Neural cell (in vitro differentiated cells): ENCODE results near the gene JAZF1. TPM values are rescaled to one million over a fixed set of nuclear protein-coding genes. Genes with fewer than 3 reads are reported as not detected.

Experiments
- H2AFZ ChIP-seq: fragments of 200-600, 300-800 bp; sonication (generic), shearing (Covaris generic); 2 replicates; pipeline ENCODE4 v1.6.0; 2014; ENCODE audit warnings: low read depth, mild to moderate bottlenecking, antibody characterized with exemption, low read length, moderate library complexity
- H3F3A ChIP-seq: fragments of 200-600 bp; shearing (Covaris generic); 2 replicates; pipeline ENCODE4 v1.6.1; 2016; ENCODE audit warnings: mild to moderate bottlenecking, moderate library complexity, mixed read lengths, antibody characterized with exemption, low read length; ENCODE audit not compliant: insufficient read depth, poor library complexity, severe bottlenecking
- H3K27ac ChIP-seq: fragments of 200-600, 300-800 bp; sonication (generic), shearing (Covaris generic); 2 replicates; pipeline ENCODE4 v1.5.1; 2014; ENCODE audit warnings: mild to moderate bottlenecking, low read length, moderate library complexity
- H3K27me3 ChIP-seq: fragments of 300-800, 200-600 bp; sonication (generic), shearing (Covaris generic); 2 replicates; pipeline ENCODE4 v1.6.0; 2014; ENCODE audit warnings: mild to moderate bottlenecking, low read depth, low read length, moderate library complexity; ENCODE audit not compliant: insufficient read depth
- H3K36me3 ChIP-seq: fragments of 300-800, 200-600 bp; sonication (generic), shearing (Covaris generic); 2 replicates; pipeline ENCODE4 v1.5.1; 2014; ENCODE audit warnings: mild to moderate bottlenecking, antibody characterized with exemption, low read length, moderate library complexity; ENCODE audit not compliant: insufficient read depth
- H3K4me2 ChIP-seq: fragments of 300-800, 200-600 bp; sonication (generic), shearing (Covaris generic); 2 replicates; pipeline ENCODE4 v1.6.0; 2014; ENCODE audit warnings: mild to moderate bottlenecking, low read length
- H3K4me3 ChIP-seq: fragments of 300-800, 200-600 bp; sonication (generic), shearing (Covaris generic); 2 replicates; pipeline ENCODE4 v1.5.1; 2014; ENCODE audit warnings: mild to moderate bottlenecking, low read length, moderate library complexity
- H3K79me2 ChIP-seq: fragments of 200-600 bp; shearing (Covaris generic); replicated peaks from 2 replicates; pipeline ENCODE4 v1.6.0; 2014; ENCODE audit warnings: mild to moderate bottlenecking, low read length, moderate library complexity; ENCODE audit not compliant: insufficient read depth
- H3K9ac ChIP-seq: fragments of 300-800, 200-600 bp; sonication (generic), shearing (Covaris generic); 2 replicates; pipeline ENCODE4 v1.6.1; 2016; ENCODE audit warnings: mild to moderate bottlenecking, low read length, mixed read lengths
- H3K9me2 ChIP-seq: fragments of 200-600 bp; shearing (Covaris generic); 2 replicates; pipeline ENCODE4 v1.6.1; 2016; ENCODE audit warnings: mild to moderate bottlenecking, low read length, mixed read lengths; ENCODE audit not compliant: insufficient read depth
- H3K9me3 ChIP-seq: fragments of 200-600, 300-800 bp; sonication (generic), shearing (Covaris generic); 2 replicates; pipeline ENCODE4 v1.6.1; 2016; ENCODE audit warnings: mild to moderate bottlenecking, mixed run types, low read length, moderate library complexity, mixed read lengths
- H4K20me1 ChIP-seq: fragments of 200-600 bp; shearing (Covaris generic); 2 replicates; pipeline ENCODE4 v1.6.1; 2016; ENCODE audit warnings: mild to moderate bottlenecking, mixed run types; ENCODE audit not compliant: insufficient read depth
- CTCF ChIP-seq: fragments of 450-650 bp; IDR thresholded peaks from 2 replicates; pipeline ENCODE4 v1.5.1; 2014; ENCODE audit warnings: antibody characterized with exemption, mild to moderate bottlenecking, moderate library complexity; ENCODE audit not compliant: poor library complexity, severe bottlenecking
- EP300 ChIP-seq: fragments of 450-650 bp; conservative IDR thresholded peaks from 2 replicates; pipeline ENCODE4 v1.6.1; 2014; ENCODE audit warnings: antibody characterized with exemption, mild to moderate bottlenecking, moderate library complexity; ENCODE audit not compliant: poor library complexity, severe bottlenecking
- EZH2 ChIP-seq: fragments of 200-600, 300-800 bp; shearing (Covaris generic), sonication (generic); IDR thresholded peaks from 2 replicates; pipeline ENCODE4 v1.6.1; 2014; ENCODE audit warnings: antibody characterized with exemption, low read length, borderline replicate concordance, mild to moderate bottlenecking; ENCODE audit not compliant: insufficient read depth, poor library complexity, severe bottlenecking
- MXI1 ChIP-seq: fragments of 450-650 bp; conservative IDR thresholded peaks from 2 replicates; pipeline ENCODE4 v1.6.1; 2014; ENCODE audit warnings: antibody characterized with exemption, mild to moderate bottlenecking; ENCODE audit not compliant: poor library complexity, severe bottlenecking
- POLR2AphosphoS5 ChIP-seq: IDR thresholded peaks from 2 replicates; pipeline ENCODE4 v1.6.1; 2012
- RAD21 ChIP-seq: fragments of 450-650 bp; conservative IDR thresholded peaks from 2 replicates; pipeline ENCODE4 v1.6.1; 2014; ENCODE audit warnings: antibody characterized with exemption, mild to moderate bottlenecking, moderate library complexity
- REST ChIP-seq: IDR thresholded peaks from 2 replicates; pipeline ENCODE4 v1.6.1; 2012; ENCODE audit warnings: borderline replicate concordance
- SMC3 ChIP-seq: fragments of 450-650 bp; conservative IDR thresholded peaks from 2 replicates; pipeline ENCODE4 v1.6.1; 2014; ENCODE audit warnings: antibody characterized with exemption, mild to moderate bottlenecking, moderate library complexity; ENCODE audit not compliant: poor library complexity
- TAF1 ChIP-seq: IDR thresholded peaks from 2 replicates; pipeline ENCODE4 v1.6.1; 2012; ENCODE audit warnings: low read depth
- polyA plus RNA-seq: library from polyadenylated mRNA; depleted of rRNA; stranded (reverse); fragments of >200 nt; gene quantifications from 2 replicates; pipeline ENCODE4 v1.2.3, GENCODE V29; 2014

Gene JAZF1
- polyA plus RNA-seq, 1 donor from 2014 or later, result 29.5 TPM

GRCh38 chr7:28123752-28124151 lies 56.8 kb downstream of the JAZF1 start:
- Histone ChIP-seq H3K27ac (no peak overlapping the region), H3K36me3 (no peaks in the 10 kb centered on the region), H3K9me2 (no peaks in the 10 kb centered on the region), H3K4me2 (no peak overlapping the region), H4K20me1 (no peaks in the 10 kb centered on the region), H3K9me3 (no peaks in the 10 kb centered on the region), H3K79me2 (no peaks in the 10 kb centered on the region), H3K9ac (no peak overlapping the region), H3K4me3 (no peak overlapping the region), H2AFZ (no peak overlapping the region), H3F3A (no peaks in the 10 kb centered on the region), H3K27me3 (no peaks in the 10 kb centered on the region)
- TF ChIP-seq EP300 (no peak), TAF1 (no peak), REST (no peak), RAD21 (no peak), MXI1 (no peak), POLR2AphosphoS5 (no peak), EZH2 (no peak), CTCF (no peak), SMC3 (no peak)

GRCh38 chr7:28121496-28121895 lies 59.1 kb downstream of the JAZF1 start:
- no peak overlapping the region for H3K4me2 ChIP-seq
- TF ChIP-seq CTCF, result no peak
- TF ChIP-seq POLR2AphosphoS5, result no peak
- no peak for TF ChIP-seq TAF1
- no peak for TF ChIP-seq MXI1
- no peak for TF ChIP-seq EP300
- no peak for TF ChIP-seq SMC3
- no peak for TF ChIP-seq REST
- TF ChIP-seq EZH2, result no peak
- no peak for TF ChIP-seq RAD21
- no peak overlapping the region for H3K4me3 ChIP-seq
- no peaks in the 10 kb centered on the region for H3F3A ChIP-seq
- H4K20me1 ChIP-seq, result no peaks in the 10 kb centered on the region
- H3K9me2 ChIP-seq, result no peaks in the 10 kb centered on the region
- no peak overlapping the region for H3K27ac ChIP-seq
- no peak overlapping the region for H3K9ac ChIP-seq
- H3K79me2 ChIP-seq, result no peaks in the 10 kb centered on the region
- H3K27me3 ChIP-seq, result no peaks in the 10 kb centered on the region
- H2AFZ ChIP-seq, result no peak overlapping the region
- no peaks in the 10 kb centered on the region for H3K36me3 ChIP-seq
- no peaks in the 10 kb centered on the region for H3K9me3 ChIP-seq
